ENCODE measurements around the gene AMPD3. TPM values are rescaled to one million over a fixed set of nuclear protein-coding genes. Genes with fewer than 3 reads are reported as not detected.
A peak's percentile ranks its signal among the peaks of the same experiment; 100 is the strongest.

AMPD3 gene
- total and polyA plus RNA-seq, 7 donors, result 4.2 to 8.1 (median 5.0) TPM

- no peak overlapping the region for H3K27ac ChIP-seq
- TF ChIP-seq EP300 (IDR thresholded peaks at IDR 0.05) (no peak), POLR2AphosphoS5 (IDR thresholded peaks at IDR 0.05) (no peak), CTCF (IDR thresholded peaks at IDR 0.05) (no peak), POLR2A (IDR thresholded peaks at IDR 0.05) (no peak)
- WGBS, 2 donors, result 97 to 99% methylated on average over 2 of the region's 2 CpGs
- peaks cover 0 to 15% (median 10%) of the 10 kb centered on the region in 4 donors for H3K4me1 ChIP-seq
- DNase-seq, result no peak
- no peaks in the 10 kb centered on the region for H3K9me3 ChIP-seq
- H3K27me3 ChIP-seq, result no peaks in the 10 kb centered on the region
- intact Hi-C loops (cut with DNase I), result no loop called here
- H3K36me3 ChIP-seq, result no peaks in the 10 kb centered on the region
- no peak overlapping the region for H3K4me3 ChIP-seq
Observed at GRCh38 chr11:10492084-10492483, 37.0 kb downstream of the AMPD3 start.

GRCh38 chr11:10493041-10493663, 38.1 kb downstream of the AMPD3 start:
- WGBS, 2 donors, result 96 to 98% methylated on average over 18 of the region's 18 CpGs
- H3K4me1 ChIP-seq, result peaks cover 0 to 25% (median 19%) of the 10 kb centered on the region in 4 donors
- intact Hi-C loops (cut with DNase I), result no loop called here
- no peak for DNase-seq
- TF ChIP-seq CTCF (IDR thresholded peaks at IDR 0.05) (no peak), EP300 (IDR thresholded peaks at IDR 0.05) (no peak), POLR2A (IDR thresholded peaks at IDR 0.05) (no peak), POLR2AphosphoS5 (IDR thresholded peaks at IDR 0.05) (no peak)
- no peaks in the 10 kb centered on the region for H3K9me3 ChIP-seq
- H3K4me3 ChIP-seq, result no peak overlapping the region
- H3K27ac ChIP-seq, result no peak overlapping the region
- no peaks in the 10 kb centered on the region for H3K27me3 ChIP-seq
- no peaks in the 10 kb centered on the region for H3K36me3 ChIP-seq

- peak; percentile 29 for DNase-seq
- Histone ChIP-seq H3K9me3 (no peaks in the 10 kb centered on the region), H3K4me1 (peaks cover 0 to 27% (median 20%) of the 10 kb centered on the region in 4 donors), H3K36me3 (no peaks in the 10 kb centered on the region), H3K27me3 (no peaks in the 10 kb centered on the region), H3K4me3 (no peak overlapping the region), H3K27ac (no peak overlapping the region)
- 95 to 97% methylated on average over 14 of the region's 14 CpGs for WGBS, 2 donors
- no peak for TF ChIP-seq CTCF (IDR thresholded peaks at IDR 0.05)
- no peak for TF ChIP-seq POLR2AphosphoS5 (IDR thresholded peaks at IDR 0.05)
- TF ChIP-seq EP300 (IDR thresholded peaks at IDR 0.05), result no peak
- no peak for TF ChIP-seq POLR2A (IDR thresholded peaks at IDR 0.05)
- intact Hi-C loops (cut with DNase I), result no loop called here
Observed at GRCh38 chr11:10494636-10495463, 39.8 kb downstream of the AMPD3 start.

- H3K36me3 ChIP-seq, result no peaks in the 10 kb centered on the region
- intact Hi-C loops (cut with DNase I), result no loop called here
- DNase-seq, result peak; percentile 59
Observed at GRCh38 chr11:10495464-10495786, 40.4 kb downstream of the AMPD3 start.

More at GRCh38 chr11:10495464-10495786, 40.4 kb downstream of the AMPD3 start:
- no peaks in the 10 kb centered on the region for H3K9me3 ChIP-seq
- TF ChIP-seq CTCF (IDR thresholded peaks at IDR 0.05), result no peak
- TF ChIP-seq POLR2AphosphoS5 (IDR thresholded peaks at IDR 0.05), result no peak
- TF ChIP-seq POLR2A (IDR thresholded peaks at IDR 0.05), result no peak
- no peak for TF ChIP-seq EP300 (IDR thresholded peaks at IDR 0.05)
- no peaks in the 10 kb centered on the region for H3K27me3 ChIP-seq
- no peak overlapping the region for H3K4me3 ChIP-seq
- no peak overlapping the region for H3K27ac ChIP-seq
- peaks cover 0 to 25% (median 18%) of the 10 kb centered on the region in 4 donors for H3K4me1 ChIP-seq
- 96% methylated on average over 8 of the region's 8 CpGs for WGBS, 2 donors

All from sigmoid colon (tissue), 7 donors.